GM12892 (cell line): ENCODE measurements around the gene FAM149B1.

Experiments
- POLR2A ChIP-seq: IDR thresholded peaks from 2 replicates; pipeline ENCODE4 v1.6.1; 2011; ENCODE audit warnings: low read depth, low read length, control low read depth
- POLR2AphosphoS5 ChIP-seq: IDR thresholded peaks from 2 replicates; pipeline ENCODE4 v1.6.1; 2011; ENCODE audit warnings: low read depth, low read length, control low read depth
- TAF1 ChIP-seq: IDR thresholded peaks from 2 replicates; pipeline ENCODE4 v1.6.1; 2011; ENCODE audit warnings: low read depth, mild to moderate bottlenecking, control low read depth, low read length, borderline replicate concordance

GRCh38 chr10:73183667-73184281 is 15.9 kb downstream of the FAM149B1 start:
- TF ChIP-seq POLR2AphosphoS5 (no peak), POLR2A (no peak), TAF1 (no peak)
